K562 (cell line): ENCODE data around the gene LACTBL1. TPM values are rescaled to one million over a fixed set of nuclear protein-coding genes. Genes with fewer than 3 reads are reported as not detected.
A peak's percentile ranks its signal among the peaks of the same experiment; 100 is the strongest.

Source experiments
- ATAC-seq: fragments of 200-7000 bp; cut with Tn5 transposase; 3 replicates; pipeline ENCODE4 v1.9.1; 2020; ENCODE audit warnings: moderate library complexity
- BruUV-seq: library from RNA; stranded (reverse); fragments of 400-500 nt; replicated peaks from 2 replicates; lab custom pipeline; 2021; lab: Mats Ljungman, UMichigan
- CTCF ChIA-PET: fragments of 300-600 bp; formaldehyde crosslinking; extraction: SDS; loops from one replicate; lab custom pipeline; 2021; ENCODE audit warnings: low intra/inter-chr PET ratio; lab: Yijun Ruan, JAX
- POLR2A ChIA-PET: fragments of 300-600, 350-650 bp; sonication (Branson Sonifier 250); formaldehyde crosslinking; extraction: SDS; loops from one replicate; lab custom pipeline; 2021; ENCODE audit warnings: antibody characterized with exemption, inconsistent platforms; lab: Yijun Ruan, JAX
- DNase-seq, 4 experiments: peaks; one replicate each; pipeline versions ENCODE4 v3.0.0 to v3.0.0-alpha.2; 2011 to 2018; ENCODE audit warnings: low spot score in 3 of 4, mixed read lengths in 3 of 4; ENCODE audit errors: extremely low read depth in 1 of 4
- FAIRE-seq: peaks from 2 replicates; lab custom pipeline; 2011; peaks lifted over from hg19 to GRCh38; lab: Jason Lieb, UNC
- H2AFZ ChIP-seq: 2 replicates; pipeline ENCODE4 v1.6.0; 2011; ENCODE audit warnings: low read depth, low read length, control low read depth, inconsistent platforms
- H3K27ac ChIP-seq: fragments of 200-600 bp; 3 replicates; pipeline ENCODE4 v1.8.0; 2011; ENCODE audit warnings: low read depth, mild to moderate bottlenecking, control low read depth, inconsistent platforms, low read length, moderate library complexity, mixed read lengths; ENCODE audit errors: extremely low read depth
- H3K27me3 ChIP-seq, 2 experiments: fragments of 300-600 bp in 1 of 2; 2 replicates in 1 of 2; 3 replicates in 1 of 2; pipeline versions ENCODE4 v1.6.0 to v1.8.0; 2011; ENCODE audit warnings: inconsistent platforms in 2 of 2, low read length in 2 of 2, mild to moderate bottlenecking in 1 of 2, mixed read lengths in 1 of 2, moderate library complexity in 1 of 2; ENCODE audit not compliant: control insufficient read depth in 2 of 2, insufficient read depth in 2 of 2
- H3K36me3 ChIP-seq: fragments of 300-600 bp; 3 replicates; pipeline ENCODE4 v1.8.0; 2011; ENCODE audit warnings: mild to moderate bottlenecking, low read length, inconsistent platforms; ENCODE audit not compliant: control insufficient read depth, insufficient read depth
- H3K4me1 ChIP-seq, 2 experiments: fragments of 200-600 bp in 1 of 2; replicated peaks in 1 of 2; 2 replicates in 1 of 2; 3 replicates in 1 of 2; pipeline versions ENCODE4 v1.5.1 to v1.8.0; 2011; ENCODE audit warnings: inconsistent platforms in 2 of 2, low read length in 2 of 2, mild to moderate bottlenecking in 1 of 2, mixed read lengths in 1 of 2, moderate library complexity in 1 of 2; ENCODE audit not compliant: control insufficient read depth in 2 of 2, insufficient read depth in 2 of 2
- H3K4me2 ChIP-seq: 2 replicates; pipeline ENCODE4 v1.6.1; 2011; ENCODE audit warnings: low read length, control low read depth, inconsistent platforms, mixed read lengths; ENCODE audit not compliant: insufficient read depth
- H3K4me3 ChIP-seq: fragments of 200-600 bp; sonication (generic), shearing (Covaris generic); 2 replicates; pipeline ENCODE4 v1.5.1; 2016; ENCODE audit warnings: control low read depth, inconsistent platforms
- H3K79me2 ChIP-seq: fragments of 200-600 bp; 3 replicates; pipeline ENCODE4 v1.8.0; 2011; ENCODE audit warnings: low read length, inconsistent platforms; ENCODE audit not compliant: control insufficient read depth, insufficient read depth
- H3K9ac ChIP-seq, 2 experiments: 2 replicates each; pipeline versions ENCODE4 v1.6.0 to v1.6.1; 2011; ENCODE audit warnings: low read depth in 2 of 2, low read length in 2 of 2, control low read depth in 1 of 2, inconsistent platforms in 1 of 2, mild to moderate bottlenecking in 1 of 2, mixed read lengths in 1 of 2; ENCODE audit not compliant: insufficient read depth in 1 of 2
- H3K9me1 ChIP-seq: one replicate; pipeline ENCODE4 v1.6.0; 2011; ENCODE audit warnings: inconsistent platforms, mild to moderate bottlenecking, low read length, moderate library complexity; ENCODE audit not compliant: control insufficient read depth, insufficient read depth
- H3K9me3 ChIP-seq: replicated peaks from 2 replicates; pipeline ENCODE4 v1.5.1; 2011; ENCODE audit warnings: low read depth, low read length, inconsistent platforms; ENCODE audit not compliant: control insufficient read depth, insufficient read depth
- H4K20me1 ChIP-seq: replicated peaks from 2 replicates; pipeline ENCODE4 v1.6.1; 2011; ENCODE audit warnings: low read length, inconsistent platforms, mixed read lengths; ENCODE audit not compliant: control insufficient read depth, insufficient read depth
- ARID2 ChIP-seq: fragments of 450-650 bp; IDR thresholded peaks from 2 replicates; pipeline ENCODE4 v1.6.1; 2017; ENCODE audit warnings: antibody characterized with exemption, mild to moderate bottlenecking
- CC2D1A ChIP-seq: fragments of 450-650 bp; IDR thresholded peaks from 2 replicates; pipeline ENCODE4 v1.6.1; 2017; ENCODE audit warnings: mild to moderate bottlenecking
- FOXJ3 ChIP-seq: sonication (generic); formaldehyde crosslinking; IDR thresholded peaks from 2 replicates; pipeline ENCODE4 v1.4.0; 2020; ENCODE audit warnings: mild to moderate bottlenecking, missing genetic modification reagents
- HDAC8 ChIP-seq: fragments of 450-650 bp; IDR thresholded peaks from 2 replicates; pipeline ENCODE4 v1.6.1; 2016; ENCODE audit warnings: mild to moderate bottlenecking, missing genetic modification characterization, moderate library complexity, missing compliant biosample characterization
- HNRNPH1 ChIP-seq: fragments of 200-400 bp; formaldehyde crosslinking; optimal IDR thresholded peaks from 2 replicates; pipeline ENCODE3; 2017; ENCODE audit warnings: low read depth, mild to moderate bottlenecking, low read length, moderate library complexity
- MCM5 ChIP-seq: fragments of 450-650 bp; IDR thresholded peaks from 2 replicates; pipeline ENCODE4 v1.6.1; 2016; ENCODE audit warnings: low read depth
- MXI1 ChIP-seq: IDR thresholded peaks from 2 replicates; pipeline ENCODE4 v1.6.1; 2011; ENCODE audit warnings: low read depth, mild to moderate bottlenecking, improper control_type of control experiment, low read length
- NFIC ChIP-seq: fragments of 450-650 bp; IDR thresholded peaks from 2 replicates; pipeline ENCODE4 v1.6.1; 2017; ENCODE audit warnings: mild to moderate bottlenecking, inconsistent platforms
- NONO ChIP-seq, 2 experiments: fragments of 200-400 bp in 1 of 2; fragments of 450-650 bp in 1 of 2; formaldehyde crosslinking in 1 of 2; IDR thresholded peaks; 2 replicates each; pipeline ENCODE4 v1.6.1; 2017; ENCODE audit warnings: low read depth in 2 of 2, mild to moderate bottlenecking in 2 of 2, moderate library complexity in 2 of 2, low read length in 1 of 2
- RCOR1 ChIP-seq, 2 experiments: IDR thresholded peaks; 2 replicates each; pipeline ENCODE4 v1.6.1; 2012; ENCODE audit warnings: low read depth in 2 of 2, low read length in 2 of 2, borderline replicate concordance in 1 of 2, improper control_type of control experiment in 1 of 2
- SMC3 ChIP-seq: conservative IDR thresholded peaks from 2 replicates; pipeline ENCODE4 v1.6.1; 2011; ENCODE audit warnings: low read depth, low read length, improper control_type of control experiment; ENCODE audit not compliant: insufficient read depth
- SPI1 ChIP-seq: IDR thresholded peaks from 2 replicates; pipeline ENCODE4 v1.6.1; 2011; ENCODE audit warnings: low read depth, low read length, control low read depth, borderline replicate concordance
- ZBTB7A ChIP-seq: IDR thresholded peaks from 2 replicates; pipeline ENCODE4 v1.6.1; 2011; ENCODE audit warnings: low read depth, mild to moderate bottlenecking, low read length, moderate library complexity, borderline replicate concordance; ENCODE audit not compliant: control insufficient read depth
- ZNF445 ChIP-seq: fragments of 250-450 bp; sonication (Bioruptor Pico); IDR thresholded peaks from 2 replicates; pipeline ENCODE4 v1.4.0; 2020; ENCODE audit warnings: low read depth, mild to moderate bottlenecking, moderate library complexity
- WGBS: fragments of 100-300 bp; shearing (Covaris generic); methylation state at CpG from one replicate; pipeline ENCODE4 v1.1.6; 2016; ENCODE audit warnings: low coverage, mixed read lengths; ENCODE audit not compliant: insufficient coverage; ENCODE audit errors: missing lambda C conversion rate; 5-methylcytosine and 5-hydroxymethylcytosine counted together
- in situ Hi-C: fragments of 300-500 bp; cut with MboI; formaldehyde crosslinking; loops from 4 replicates; pipeline ENCODE4 v1.15.0; 2018; ENCODE audit warnings: inconsistent platforms, mixed read lengths
- intact Hi-C: fragments of 100-400 bp; cut with micrococcal nuclease; formaldehyde crosslinking; loops from 2 replicates; pipeline ENCODE4 v1.14.2; 2022
- polyA plus RNA-seq, 8 experiments: library from polyadenylated mRNA; depleted of rRNA in 4 of 8; stranded (reverse) in 5 of 8; unstranded in 3 of 8; fragments of >200 nt; fragmentation: Nextera tagmentation in 2 of 8; fragmentation: Illumina TruSeq in 1 of 8; extraction: Ambion mirVana in 2 of 8; extraction: Trizol in 1 of 8; gene quantifications; 2 replicates each; pipeline versions ENCODE4 v1.2.1 to v1.2.3, GENCODE V29; 2011 to 2014; ENCODE audit warnings: inconsistent platforms in 1 of 8, missing spikeins in 1 of 8
- total RNA-seq, 7 experiments: library from RNA; depleted of rRNA in 6 of 7; stranded (reverse); fragments of >200 nt in 6 of 7; fragmentation: Illumina TruSeq in 2 of 7; extraction: Trizol in 2 of 7; gene quantifications; 2 replicates each; pipeline versions ENCODE4 v1.2.1 to v1.2.3, GENCODE V29; 2011 to 2021; ENCODE audit warnings: low replicate concordance in 1 of 7
- TF ChIP-seq, protein P1 (sequence below): fragments of 250-450 bp; sonication (Bioruptor Pico); IDR thresholded peaks from 2 replicates; pipeline ENCODE4 v1.5.0; 2021
- TF ChIP-seq, protein P2 (sequence below): fragments of 450-650 bp; IDR thresholded peaks from 2 replicates; pipeline ENCODE4 v1.6.1; 2017; ENCODE audit warnings: mild to moderate bottlenecking, moderate library complexity
- TF ChIP-seq, protein P3 (sequence below): sonication (generic); formaldehyde crosslinking; IDR thresholded peaks from 2 replicates; pipeline ENCODE4 v1.8.1; 2023; ENCODE audit warnings: mild to moderate bottlenecking, missing genetic modification reagents

The LACTBL1 gene
- total and polyA plus RNA-seq, 9 of the 15 experiments (the other 6 are each of a cell fraction or from before 2014, with no cell fraction given), result not detected

DNA sequence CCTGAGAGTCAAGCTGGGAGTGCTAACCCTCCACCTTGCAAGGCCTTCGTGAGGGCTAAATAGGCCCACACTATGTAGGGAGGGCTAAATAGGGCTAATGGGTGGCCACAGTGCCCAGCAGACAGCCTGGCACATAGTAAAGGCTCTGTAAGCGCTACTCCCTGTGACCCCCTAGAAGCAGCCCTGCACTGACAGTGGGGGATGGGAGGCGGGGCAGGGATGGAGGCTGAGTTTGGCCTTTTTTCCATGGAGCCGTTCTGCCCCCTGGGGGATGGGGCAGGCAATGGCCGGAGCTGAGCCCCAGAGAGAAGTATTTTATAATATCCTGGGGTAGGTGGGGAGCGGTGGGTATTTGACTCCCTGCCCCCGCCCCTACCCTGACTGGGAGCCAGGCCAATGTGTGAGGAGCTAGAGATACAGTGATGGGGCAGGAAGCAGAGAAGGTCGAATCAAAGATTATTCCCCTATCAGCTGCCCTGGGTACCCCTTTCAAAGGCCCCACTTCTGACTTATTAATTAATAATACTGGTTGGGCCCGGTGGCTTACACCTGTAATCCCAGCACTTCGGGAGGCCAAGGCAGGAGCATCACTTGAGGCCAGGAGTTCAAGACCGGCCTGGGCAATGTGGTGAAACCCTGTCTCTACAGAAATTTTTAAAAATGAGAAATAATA, 42.3 kb downstream of the LACTBL1 start:
- Histone ChIP-seq H3K9me1 (no peaks in the 10 kb centered on the region), H4K20me1 (0 out of 2 replicates have a peak, but pooled peaks cover 3% of the 10 kb centered on the region), H3K4me3 (no peak overlapping the region), H3K36me3 (no peaks in the 10 kb centered on the region), H3K9me3 (no peaks in the 10 kb centered on the region), H3K4me2 (no peak overlapping the region), H3K79me2 (no peaks in the 10 kb centered on the region), H3K4me1 (no peaks in the 10 kb centered on the region; a peak in 1 of 5 replicates), H3K9ac (no peak overlapping the region), H2AFZ (no peak overlapping the region), H3K27me3 (peaks cover 23 to 55% of the 10 kb centered on the region in 2 experiments), H3K27ac (no peak overlapping the region)
- FAIRE-seq (peak; percentile 82), ATAC-seq (peak; percentile 98), DNase-seq (peak; percentile 75 to 91 (median 90))
- POLR2A ChIA-PET, result interaction anchor here (0.6 to 1.1 kb wide), 4 partner anchors 9 to 255 kb away, joined by 3 to 4 read pairs (median 3); no protein-coding TSS in a partner anchor
- intact Hi-C loops, result loop anchor here (1.0 to 10.0 kb wide), 5 partner anchors 34 to 506 kb away; no protein-coding TSS in a partner anchor
- CTCF ChIA-PET, result interaction anchor here (0.6 to 2.5 kb wide), 7 partner anchors 32 to 513 kb away, joined by 3 to 22 read pairs (median 4); no protein-coding TSS in a partner anchor
- no TSS peak for BruUV-seq
- in situ Hi-C loops, result no loop called here
- 3% methylated on average over 11 of the region's 11 CpGs for WGBS
- TF ChIP-seq HNRNPH1, result no peak
- peak in 1 of 2 experiments; percentile 59; a peak in 1 of 4 replicates for TF ChIP-seq RCOR1 (IDR thresholded peaks at IDR 0.05; ENCODE audit: borderline replicate concordance in 1 of 2, low read depth in 2 of 2, low read length in 2 of 2)
- TF ChIP-seq, protein P1, sequence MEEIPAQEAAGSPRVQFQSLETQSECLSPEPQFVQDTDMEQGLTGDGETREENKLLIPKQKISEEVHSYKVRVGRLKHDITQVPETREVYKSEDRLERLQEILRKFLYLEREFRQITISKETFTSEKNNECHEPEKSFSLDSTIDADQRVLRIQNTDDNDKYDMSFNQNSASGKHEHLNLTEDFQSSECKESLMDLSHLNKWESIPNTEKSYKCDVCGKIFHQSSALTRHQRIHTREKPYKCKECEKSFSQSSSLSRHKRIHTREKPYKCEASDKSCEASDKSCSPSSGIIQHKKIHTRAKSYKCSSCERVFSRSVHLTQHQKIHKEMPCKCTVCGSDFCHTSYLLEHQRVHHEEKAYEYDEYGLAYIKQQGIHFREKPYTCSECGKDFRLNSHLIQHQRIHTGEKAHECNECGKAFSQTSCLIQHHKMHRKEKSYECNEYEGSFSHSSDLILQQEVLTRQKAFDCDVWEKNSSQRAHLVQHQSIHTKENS, result no peak
- TF ChIP-seq, protein P2, sequence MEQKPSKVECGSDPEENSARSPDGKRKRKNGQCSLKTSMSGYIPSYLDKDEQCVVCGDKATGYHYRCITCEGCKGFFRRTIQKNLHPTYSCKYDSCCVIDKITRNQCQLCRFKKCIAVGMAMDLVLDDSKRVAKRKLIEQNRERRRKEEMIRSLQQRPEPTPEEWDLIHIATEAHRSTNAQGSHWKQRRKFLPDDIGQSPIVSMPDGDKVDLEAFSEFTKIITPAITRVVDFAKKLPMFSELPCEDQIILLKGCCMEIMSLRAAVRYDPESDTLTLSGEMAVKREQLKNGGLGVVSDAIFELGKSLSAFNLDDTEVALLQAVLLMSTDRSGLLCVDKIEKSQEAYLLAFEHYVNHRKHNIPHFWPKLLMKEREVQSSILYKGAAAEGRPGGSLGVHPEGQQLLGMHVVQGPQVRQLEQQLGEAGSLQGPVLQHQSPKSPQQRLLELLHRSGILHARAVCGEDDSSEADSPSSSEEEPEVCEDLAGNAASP, result no peak
- peak; percentile 54; the same call in 1 of the 2 replicates for TF ChIP-seq CC2D1A
- TF ChIP-seq, protein P3, sequence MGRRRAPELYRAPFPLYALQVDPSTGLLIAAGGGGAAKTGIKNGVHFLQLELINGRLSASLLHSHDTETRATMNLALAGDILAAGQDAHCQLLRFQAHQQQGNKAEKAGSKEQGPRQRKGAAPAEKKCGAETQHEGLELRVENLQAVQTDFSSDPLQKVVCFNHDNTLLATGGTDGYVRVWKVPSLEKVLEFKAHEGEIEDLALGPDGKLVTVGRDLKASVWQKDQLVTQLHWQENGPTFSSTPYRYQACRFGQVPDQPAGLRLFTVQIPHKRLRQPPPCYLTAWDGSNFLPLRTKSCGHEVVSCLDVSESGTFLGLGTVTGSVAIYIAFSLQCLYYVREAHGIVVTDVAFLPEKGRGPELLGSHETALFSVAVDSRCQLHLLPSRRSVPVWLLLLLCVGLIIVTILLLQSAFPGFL, result no peak
- TF ChIP-seq NONO (IDR thresholded peaks at IDR 0.05; ENCODE audit: low read depth in 2 of 2, low read length in 1 of 2), result no peak
- TF ChIP-seq ARID2, result peak; percentile 45; the same call in 1 of the 2 replicates
- 0 out of 2 replicates have a peak, but pooled peaks have one; percentile 30 for TF ChIP-seq ZBTB7A
- TF ChIP-seq MXI1, result no peak
- TF ChIP-seq NFIC, result no peak
- TF ChIP-seq SPI1, result no peak
- TF ChIP-seq SMC3, result peak; percentile 86
- no peak for TF ChIP-seq ZNF445 (CRISPR knock-in tag)
- TF ChIP-seq HDAC8 (tag), result no peak
- TF ChIP-seq FOXJ3 (CRISPR knock-in tag), result no peak
- TF ChIP-seq MCM5, result no peak
